ENCODE results near the gene SLC25A41. TPM values are rescaled to one million over a fixed set of nuclear protein-coding genes. Genes with fewer than 3 reads are reported as not detected.

The SLC25A41 gene
- total RNA-seq, 1 donor from 2014 or later = not detected

GRCh38 chr19:6452223-6452614 lies 18.7 kb upstream of the SLC25A41 start:
- TF ChIP-seq CTCF (IDR thresholded peaks at IDR 0.05; ENCODE audit: insufficient read depth, low read length, severe bottlenecking) = no peak
- DNase-seq (ENCODE audit: low read depth) = no peak
- FAIRE-seq = no peak
- Histone ChIP-seq H3K4me3 (ENCODE audit: low read depth, low read length) (no peak overlapping the region), H3K36me3 (ENCODE audit: control insufficient read depth, insufficient read depth, low read length) (peaks cover 1% of the 10 kb centered on the region), H3K27me3 (ENCODE audit: control insufficient read depth, insufficient read depth, low read length) (no peaks in the 10 kb centered on the region)

GRCh38 chr19:6451583-6452222 lies 18.1 kb upstream of the SLC25A41 start:
- H3K4me3 ChIP-seq (ENCODE audit: low read depth, low read length) = no peak overlapping the region
- TF ChIP-seq CTCF (IDR thresholded peaks at IDR 0.05; ENCODE audit: insufficient read depth, low read length, severe bottlenecking) = no peak
- no peaks in the 10 kb centered on the region for H3K27me3 ChIP-seq (ENCODE audit: control insufficient read depth, insufficient read depth, low read length)
- H3K36me3 ChIP-seq (ENCODE audit: control insufficient read depth, insufficient read depth, low read length) = peaks cover 1% of the 10 kb centered on the region
- DNase-seq (ENCODE audit: low read depth) (no peak), FAIRE-seq (no peak)

- DNase-seq (ENCODE audit: low read depth) = no peak
- FAIRE-seq = no peak
- no peaks in the 10 kb centered on the region for H3K27me3 ChIP-seq (ENCODE audit: control insufficient read depth, insufficient read depth, low read length)
- no peak overlapping the region for H3K4me3 ChIP-seq (ENCODE audit: low read depth, low read length)
- peaks cover 1% of the 10 kb centered on the region for H3K36me3 ChIP-seq (ENCODE audit: control insufficient read depth, insufficient read depth, low read length)
- TF ChIP-seq CTCF (IDR thresholded peaks at IDR 0.05; ENCODE audit: insufficient read depth, low read length, severe bottlenecking) = no peak
These were observed 16.6 kb upstream of the SLC25A41 start for GRCh38 chr19:6450166-6450565.

GRCh38 chr19:6448045-6448444 lies 14.5 kb upstream of the SLC25A41 start:
- no peak overlapping the region for H3K4me3 ChIP-seq (ENCODE audit: low read depth, low read length)
- FAIRE-seq = no peak
- no peaks in the 10 kb centered on the region for H3K27me3 ChIP-seq (ENCODE audit: control insufficient read depth, insufficient read depth, low read length)
- TF ChIP-seq CTCF (IDR thresholded peaks at IDR 0.05; ENCODE audit: insufficient read depth, low read length, severe bottlenecking) = no peak
- no peak for DNase-seq (ENCODE audit: low read depth)
- no peaks in the 10 kb centered on the region for H3K36me3 ChIP-seq (ENCODE audit: control insufficient read depth, insufficient read depth, low read length)

- H3K4me3 ChIP-seq (ENCODE audit: low read depth, low read length) = no peak overlapping the region
- TF ChIP-seq CTCF (IDR thresholded peaks at IDR 0.05; ENCODE audit: insufficient read depth, low read length, severe bottlenecking) = no peak
- DNase-seq (ENCODE audit: low read depth) = no peak
- no peaks in the 10 kb centered on the region for H3K36me3 ChIP-seq (ENCODE audit: control insufficient read depth, insufficient read depth, low read length)
- no peaks in the 10 kb centered on the region for H3K27me3 ChIP-seq (ENCODE audit: control insufficient read depth, insufficient read depth, low read length)
- no peak for FAIRE-seq
These were observed 12.9 kb upstream of the SLC25A41 start for GRCh38 chr19:6446452-6446851.

- no peak for FAIRE-seq
- H3K36me3 ChIP-seq (ENCODE audit: control insufficient read depth, insufficient read depth, low read length) = no peaks in the 10 kb centered on the region
- no peak for TF ChIP-seq CTCF (IDR thresholded peaks at IDR 0.05; ENCODE audit: insufficient read depth, low read length, severe bottlenecking)
These were observed 10.4 kb upstream of the SLC25A41 start for GRCh38 chr19:6443986-6444385.

More at GRCh38 chr19:6443986-6444385, 10.4 kb upstream of the SLC25A41 start:
- DNase-seq (ENCODE audit: low read depth) = no peak
- Histone ChIP-seq H3K27me3 (ENCODE audit: control insufficient read depth, insufficient read depth, low read length) (no peaks in the 10 kb centered on the region), H3K4me3 (ENCODE audit: low read depth, low read length) (no peak overlapping the region)

Data from bronchial epithelial cell (primary cell).